Panc1 (cell line): ENCODE measurements around the gene PRKCZ. TPM values are rescaled to one million over a fixed set of nuclear protein-coding genes. Genes with fewer than 3 reads are reported as not detected.

Experiments used
- ATAC-seq: fragments of 200-7000 bp; cut with Tn5 transposase; 2 replicates; pipeline ENCODE4 v1.9.1; 2020; ENCODE audit warnings: mild to moderate bottlenecking, moderate library complexity
- BruUV-seq: library from RNA; stranded (reverse); fragments of 400-500 nt; replicated peaks from 2 replicates; lab custom pipeline; 2021; lab: Mats Ljungman, UMichigan
- CTCF ChIA-PET: fragments of 300-600 bp; sonication (Branson Sonifier 250); formaldehyde crosslinking; loops from one replicate; lab custom pipeline; 2022; ENCODE audit warnings: antibody characterized with exemption; lab: Charles Lee
- POLR2A ChIA-PET: fragments of 300-600 bp; sonication (Branson Sonifier 250); formaldehyde crosslinking; loops from one replicate; lab custom pipeline; 2022; ENCODE audit warnings: antibody characterized with exemption; lab: Charles Lee
- DNase-seq: peaks from one replicate; pipeline ENCODE4 v3.0.0-alpha.2; 2010; ENCODE audit warnings: low read depth, low spot score
- H3K27ac ChIP-seq: 2 replicates; pipeline ENCODE4 v1.5.1; 2011; ENCODE audit warnings: mild to moderate bottlenecking, low read length, inconsistent platforms
- H3K27me3 ChIP-seq: fragments of 200-500 bp; sonication (Bioruptor generic); 2 replicates; pipeline ENCODE4 v1.6.0; 2014; ENCODE audit warnings: low read length, inconsistent platforms; ENCODE audit not compliant: control insufficient read depth, insufficient read depth
- H3K36me3 ChIP-seq: fragments of 200-500 bp; sonication (Bioruptor generic); 2 replicates; pipeline ENCODE4 v1.5.1; 2014; ENCODE audit warnings: inconsistent platforms, mild to moderate bottlenecking, low read length, moderate library complexity; ENCODE audit not compliant: control insufficient read depth, insufficient read depth
- H3K4me1 ChIP-seq: 2 replicates; pipeline ENCODE4 v1.5.1; 2011; ENCODE audit warnings: inconsistent platforms, mild to moderate bottlenecking, low read length, moderate library complexity; ENCODE audit not compliant: control insufficient read depth, insufficient read depth
- H3K4me3 ChIP-seq, 2 experiments: 2 replicates each; pipeline ENCODE4 v1.5.1; 2011 to 2012; ENCODE audit warnings: low read depth in 2 of 2, low read length in 2 of 2, mild to moderate bottlenecking in 2 of 2, inconsistent platforms in 1 of 2, moderate library complexity in 1 of 2
- H3K9me3 ChIP-seq: fragments of 200-500 bp; sonication (Bioruptor generic); 2 replicates; pipeline ENCODE4 v1.5.1; 2014; ENCODE audit warnings: low read depth, mild to moderate bottlenecking, inconsistent platforms, low read length, moderate library complexity; ENCODE audit not compliant: control insufficient read depth, insufficient read depth
- POLR2AphosphoS5 ChIP-seq: IDR thresholded peaks from 2 replicates; pipeline ENCODE4 v1.6.1; 2012; ENCODE audit warnings: mild to moderate bottlenecking, low read depth, low read length, moderate library complexity
- REST ChIP-seq, 2 experiments: IDR thresholded peaks; 2 replicates each; pipeline ENCODE4 v1.6.1; 2011 to 2012; ENCODE audit warnings: low read depth in 2 of 2, control low read depth in 1 of 2, low read length in 1 of 2, mild to moderate bottlenecking in 1 of 2, moderate library complexity in 1 of 2; ENCODE audit not compliant: insufficient read depth in 1 of 2
- SIN3A ChIP-seq: IDR thresholded peaks from 2 replicates; pipeline ENCODE4 v1.6.1; 2012; ENCODE audit warnings: low read depth, mild to moderate bottlenecking, low read length, moderate library complexity, borderline replicate concordance; ENCODE audit not compliant: insufficient read depth
- TCF7L2 ChIP-seq: IDR thresholded peaks from 2 replicates; pipeline ENCODE4 v1.6.1; 2011; ENCODE audit warnings: mild to moderate bottlenecking, low read depth, low read length, inconsistent platforms
- in situ Hi-C: cut with HindIII; loops from 2 replicates; pipeline ENCODE4 v1.10.0; 2016; ENCODE audit warnings: low sequenced_read_pairs, low pct_unique_long_range_greater_than_20kb
- intact Hi-C: fragments of 100-400 bp; cut with micrococcal nuclease; formaldehyde crosslinking; loops from one replicate; pipeline ENCODE4 v1.10.0; 2022; ENCODE audit not compliant: unreplicated experiment
- total RNA-seq: library from RNA; stranded (reverse); gene quantifications from one replicate; pipeline ENCODE4 v1.2.1, GENCODE V29; 2021; ENCODE audit not compliant: unreplicated experiment
- TF ChIP-seq, protein P1 (sequence below): fragments of 450-650 bp; IDR thresholded peaks from 2 replicates; pipeline ENCODE4 v1.5.1; 2017; ENCODE audit warnings: mild to moderate bottlenecking

Gene PRKCZ
- total RNA-seq, 1 experiment from 2014 or later: 26.7 TPM

DNA sequence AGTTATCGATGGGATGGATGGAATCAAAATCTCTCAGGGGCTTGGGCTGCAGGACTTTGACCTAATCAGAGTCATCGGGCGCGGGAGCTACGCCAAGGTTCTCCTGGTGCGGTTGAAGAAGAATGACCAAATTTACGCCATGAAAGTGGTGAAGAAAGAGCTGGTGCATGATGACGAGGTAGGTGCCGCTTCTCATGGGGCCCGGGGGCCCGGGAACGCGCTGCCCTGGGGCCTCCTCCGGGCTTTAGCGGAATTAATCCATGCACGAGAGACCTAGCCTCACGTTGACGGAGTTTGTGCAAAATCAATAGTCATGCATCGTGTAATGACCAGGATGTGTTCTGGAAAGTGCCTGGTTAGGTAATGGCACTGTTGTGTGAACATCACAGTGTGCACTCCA is 100.6 kb downstream of the PRKCZ start:
- BruUV-seq: no TSS peak
- in situ Hi-C loops (no loop called here), intact Hi-C loops (no loop called here)
- no peak for DNase-seq
- H3K4me1 ChIP-seq: no peaks in the 10 kb centered on the region
- H3K9me3 ChIP-seq: no peaks in the 10 kb centered on the region
- ATAC-seq: no peak
- POLR2A ChIA-PET: interaction anchor here (0.6 kb wide), 1 partner anchor 238 kb away, joined by 9 read pairs; no protein-coding TSS in a partner anchor
- H3K27me3 ChIP-seq: no peaks in the 10 kb centered on the region
- CTCF ChIA-PET: no interaction called here
- no peak overlapping the region for H3K4me3 ChIP-seq
- no peak for TF ChIP-seq TCF7L2
- no peak for TF ChIP-seq SIN3A
- no peak for TF ChIP-seq REST (IDR thresholded peaks at IDR 0.05; ENCODE audit: insufficient read depth in 1 of 2, low read depth in 2 of 2, low read length in 1 of 2)
- TF ChIP-seq, protein P1, sequence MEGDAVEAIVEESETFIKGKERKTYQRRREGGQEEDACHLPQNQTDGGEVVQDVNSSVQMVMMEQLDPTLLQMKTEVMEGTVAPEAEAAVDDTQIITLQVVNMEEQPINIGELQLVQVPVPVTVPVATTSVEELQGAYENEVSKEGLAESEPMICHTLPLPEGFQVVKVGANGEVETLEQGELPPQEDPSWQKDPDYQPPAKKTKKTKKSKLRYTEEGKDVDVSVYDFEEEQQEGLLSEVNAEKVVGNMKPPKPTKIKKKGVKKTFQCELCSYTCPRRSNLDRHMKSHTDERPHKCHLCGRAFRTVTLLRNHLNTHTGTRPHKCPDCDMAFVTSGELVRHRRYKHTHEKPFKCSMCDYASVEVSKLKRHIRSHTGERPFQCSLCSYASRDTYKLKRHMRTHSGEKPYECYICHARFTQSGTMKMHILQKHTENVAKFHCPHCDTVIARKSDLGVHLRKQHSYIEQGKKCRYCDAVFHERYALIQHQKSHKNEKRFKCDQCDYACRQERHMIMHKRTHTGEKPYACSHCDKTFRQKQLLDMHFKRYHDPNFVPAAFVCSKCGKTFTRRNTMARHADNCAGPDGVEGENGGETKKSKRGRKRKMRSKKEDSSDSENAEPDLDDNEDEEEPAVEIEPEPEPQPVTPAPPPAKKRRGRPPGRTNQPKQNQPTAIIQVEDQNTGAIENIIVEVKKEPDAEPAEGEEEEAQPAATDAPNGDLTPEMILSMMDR: no peak
- TF ChIP-seq POLR2AphosphoS5: no peak
- H3K27ac ChIP-seq: no peak overlapping the region
- no peaks in the 10 kb centered on the region for H3K36me3 ChIP-seq

GRCh38 chr1:2151252-2151651 is 101.0 kb downstream of the PRKCZ start:
- ChIA-PET POLR2A (interaction anchor here (0.6 kb wide), 1 partner anchor 238 kb away, joined by 9 read pairs; no protein-coding TSS in a partner anchor), CTCF (no interaction called here)
- no peak for TF ChIP-seq SIN3A
- TF ChIP-seq, protein P1: no peak
- TF ChIP-seq TCF7L2: no peak
- TF ChIP-seq REST (IDR thresholded peaks at IDR 0.05; ENCODE audit: insufficient read depth in 1 of 2, low read depth in 2 of 2, low read length in 1 of 2): no peak
- no peak for TF ChIP-seq POLR2AphosphoS5
- intact Hi-C loops (no loop called here), in situ Hi-C loops (no loop called here)
- Histone ChIP-seq H3K27ac (no peak overlapping the region), H3K4me1 (no peaks in the 10 kb centered on the region), H3K27me3 (no peaks in the 10 kb centered on the region), H3K36me3 (no peaks in the 10 kb centered on the region), H3K9me3 (no peaks in the 10 kb centered on the region), H3K4me3 (no peak overlapping the region)
- DNase-seq: no peak
- no peak for ATAC-seq
- no TSS peak for BruUV-seq
